NCI-H1436 treated with DMSO at 0.1 percent for 48 hours (cell line): ENCODE data around the gene PEX10.
"Not testable (repeated sequence)": the region's sequence is repeated elsewhere in the genome, so short reads cannot be mapped to it uniquely, and the experiment has no call there.

Experiments
- DNase-seq: peaks from one replicate; lab custom pipeline; 2025; lab: John Stamatoyannopoulos, UW

Gene PEX10

GRCh38 chr1:2443277-2444137 is 31.1 kb upstream of the PEX10 start:
- DNase-seq: no peak

GRCh38 chr1:2442661-2443060 is 30.3 kb upstream of the PEX10 start:
- DNase-seq: no peak

- DNase-seq: no peak
Observed at GRCh38 chr1:2441746-2442145, 29.4 kb upstream of the PEX10 start.

DNA sequence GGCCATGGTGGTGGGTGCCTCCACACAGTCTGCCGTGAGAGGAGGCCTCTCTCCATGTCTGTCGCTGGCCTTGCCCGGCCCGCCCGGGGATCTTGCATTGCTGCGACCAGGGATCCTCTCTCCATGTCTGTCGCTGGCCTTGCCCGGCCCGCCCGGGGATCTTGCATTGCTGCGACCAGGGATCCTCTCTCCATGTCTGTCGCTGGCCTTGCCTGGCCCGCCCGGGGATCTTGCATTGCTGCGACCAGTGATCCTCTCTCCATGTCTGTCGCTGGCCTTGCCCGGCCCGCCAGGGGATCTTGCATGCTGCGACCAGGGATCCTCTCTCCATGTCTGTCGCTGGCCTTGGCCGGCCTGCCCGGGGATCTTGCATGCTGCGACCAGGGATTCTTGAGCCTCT is 28.0 kb upstream of the PEX10 start:
- not testable (repeated sequence) for DNase-seq

DNA sequence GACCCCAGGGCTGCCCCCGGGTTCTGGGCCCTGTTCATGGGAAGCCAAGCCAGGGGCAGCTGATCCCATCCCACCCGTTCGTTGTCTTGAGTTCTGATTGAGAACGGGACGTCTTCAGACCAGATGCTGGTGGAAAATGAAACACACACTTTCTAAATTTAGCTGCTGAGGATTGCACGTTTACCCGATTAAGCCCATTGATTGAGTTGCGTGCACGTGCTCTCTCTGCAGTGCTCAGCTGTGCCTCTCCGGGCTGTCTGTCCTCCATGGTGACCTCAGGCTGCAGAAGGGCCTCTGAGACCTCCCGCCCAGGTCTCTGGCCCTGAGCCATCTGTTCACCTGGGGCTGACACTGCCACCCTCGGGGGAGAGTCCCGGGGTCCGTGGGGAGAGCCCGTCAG is 27.0 kb upstream of the PEX10 start:
- DNase-seq: no peak

DNA sequence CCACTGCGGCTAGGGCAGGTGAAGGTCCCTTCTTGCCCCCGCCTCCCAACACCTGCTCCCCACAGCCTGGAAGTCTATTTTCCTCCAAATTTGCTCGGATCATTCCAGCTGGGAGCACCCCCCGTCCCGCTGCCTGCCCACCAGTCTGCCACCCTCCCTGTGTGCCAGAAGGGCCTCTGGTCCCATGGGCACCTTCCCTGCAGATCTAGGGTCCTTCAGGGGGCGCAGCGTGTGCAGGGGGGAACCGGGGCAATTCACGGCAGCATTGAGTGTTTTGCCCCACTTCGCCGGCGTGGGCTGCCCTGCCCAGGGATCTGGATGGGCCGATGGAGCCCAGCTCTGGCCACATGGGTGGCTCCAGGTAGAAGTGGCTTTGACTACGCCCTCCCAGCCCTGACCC is 26.3 kb upstream of the PEX10 start:
- no peak for DNase-seq

DNA sequence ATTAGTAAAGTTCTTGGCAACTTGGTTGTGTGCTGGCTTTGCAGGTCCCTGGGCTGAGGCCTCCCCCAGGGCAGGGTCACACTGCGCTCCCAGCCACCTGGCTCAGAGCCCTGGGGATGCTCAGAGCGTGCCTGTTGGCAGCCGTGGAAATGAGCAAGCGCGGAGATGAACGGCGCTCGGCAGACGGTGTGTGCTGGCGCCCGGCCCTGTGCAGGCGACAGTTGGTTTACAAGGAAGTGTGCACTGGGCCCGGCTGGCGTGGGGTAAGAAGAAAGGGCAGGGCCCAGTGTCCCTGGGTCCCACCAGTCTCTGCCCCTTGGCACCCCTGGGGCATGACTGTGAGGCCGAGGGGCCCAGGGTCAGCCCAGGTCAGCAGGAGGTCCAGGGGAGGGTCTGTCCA is 25.7 kb upstream of the PEX10 start:
- no peak for DNase-seq

DNA sequence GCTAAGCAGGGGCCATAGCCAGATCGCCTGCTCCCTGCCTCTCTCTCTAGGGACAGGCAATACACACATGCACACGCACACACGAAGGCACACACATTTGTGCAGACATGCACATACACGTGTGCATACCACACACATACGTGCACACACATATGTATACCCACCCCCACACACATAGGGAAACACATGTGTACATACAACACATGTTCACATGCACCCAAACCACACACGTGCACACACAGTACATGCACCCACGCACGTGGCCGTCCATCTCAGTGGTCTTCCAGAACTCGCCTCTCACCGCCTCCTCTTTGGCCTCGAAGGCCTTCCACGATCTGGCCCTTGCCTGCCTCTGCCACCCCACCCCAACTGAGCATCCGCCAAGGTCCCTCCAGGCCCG is 25.3 kb upstream of the PEX10 start:
- no peak for DNase-seq

GRCh38 chr1:2436876-2437275 is 24.5 kb upstream of the PEX10 start:
- no peak for DNase-seq

GRCh38 chr1:2435746-2436355 is 23.5 kb upstream of the PEX10 start:
- no peak for DNase-seq

DNA sequence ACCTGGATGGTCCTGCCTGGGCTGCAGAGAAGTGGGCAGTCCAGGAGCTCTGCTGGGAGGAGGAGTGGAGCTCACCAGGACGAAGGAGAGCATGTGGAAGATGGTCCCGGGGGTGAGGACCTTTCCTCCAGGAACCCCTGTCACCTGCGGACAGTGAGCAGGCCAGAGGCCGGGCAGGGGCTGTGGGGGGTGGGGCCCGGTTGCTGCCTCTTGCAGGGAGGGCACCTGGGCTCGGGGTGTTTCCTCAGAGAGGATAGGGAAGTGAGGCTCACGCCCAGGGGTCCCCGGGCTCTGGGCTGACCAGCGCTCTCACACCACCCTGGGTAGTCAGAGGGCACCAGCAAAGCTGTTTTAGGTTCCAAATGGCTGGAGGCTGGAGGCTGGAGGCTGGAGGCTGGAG is 22.7 kb upstream of the PEX10 start:
- no peak for DNase-seq

DNA sequence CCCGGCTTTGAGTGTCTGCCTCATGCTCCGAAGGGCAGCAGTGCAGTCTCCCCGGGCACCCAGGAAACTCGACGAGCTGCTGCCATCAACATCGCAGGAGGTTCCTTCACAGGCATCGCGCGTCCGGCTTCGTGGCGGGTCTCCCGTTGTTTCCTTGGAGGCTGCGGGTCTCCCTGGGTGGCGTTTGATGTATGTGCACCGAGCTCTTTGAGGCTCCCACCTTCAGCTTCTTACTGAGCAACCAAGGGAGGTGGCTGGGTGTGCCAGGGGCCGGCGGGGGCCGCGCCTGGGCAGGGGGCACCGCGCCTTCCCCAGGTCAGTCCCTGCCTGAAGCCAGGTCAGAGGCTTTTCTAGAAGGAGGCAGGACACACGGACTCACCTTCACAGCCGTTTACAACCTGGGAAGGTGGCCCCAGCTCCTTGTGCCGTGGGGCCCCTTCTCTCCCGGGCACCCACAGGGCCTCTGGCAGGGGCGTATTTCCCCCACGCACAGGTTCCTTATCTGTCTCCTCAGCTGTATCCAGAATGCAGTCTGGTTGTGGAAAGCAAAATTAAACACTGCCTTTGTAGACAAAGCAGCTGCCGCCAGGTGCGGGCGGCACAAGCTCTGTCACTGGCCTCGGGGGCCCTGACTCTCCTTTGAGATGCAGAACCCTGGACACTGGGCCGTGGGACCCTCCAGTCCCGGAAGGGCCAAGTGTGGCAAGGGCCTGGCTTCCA is 21.7 kb upstream of the PEX10 start:
- DNase-seq: no peak

- DNase-seq: no peak
Observed at GRCh38 chr1:2433196-2433595, 20.8 kb upstream of the PEX10 start.

DNA sequence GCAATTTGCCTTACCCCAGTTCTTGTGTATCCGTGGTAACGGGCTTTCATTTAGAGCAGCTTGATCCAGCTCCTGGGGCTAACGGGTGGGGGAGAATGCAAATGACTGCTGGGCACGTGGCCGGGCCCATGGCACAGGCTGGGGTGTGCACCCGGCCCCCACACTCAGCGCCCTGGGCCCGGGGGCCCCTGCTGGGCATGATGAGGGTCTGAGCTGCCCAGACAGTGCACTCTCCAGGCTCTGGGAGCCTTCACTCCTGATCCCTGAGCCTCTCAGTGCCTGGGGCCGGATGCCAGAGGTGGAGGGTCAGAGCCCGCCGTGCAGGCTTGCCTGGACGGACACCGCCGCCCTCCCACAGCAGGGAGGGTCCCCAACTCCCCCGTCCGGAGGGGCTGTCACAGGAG is 20.1 kb upstream of the PEX10 start:
- no peak for DNase-seq

DNA sequence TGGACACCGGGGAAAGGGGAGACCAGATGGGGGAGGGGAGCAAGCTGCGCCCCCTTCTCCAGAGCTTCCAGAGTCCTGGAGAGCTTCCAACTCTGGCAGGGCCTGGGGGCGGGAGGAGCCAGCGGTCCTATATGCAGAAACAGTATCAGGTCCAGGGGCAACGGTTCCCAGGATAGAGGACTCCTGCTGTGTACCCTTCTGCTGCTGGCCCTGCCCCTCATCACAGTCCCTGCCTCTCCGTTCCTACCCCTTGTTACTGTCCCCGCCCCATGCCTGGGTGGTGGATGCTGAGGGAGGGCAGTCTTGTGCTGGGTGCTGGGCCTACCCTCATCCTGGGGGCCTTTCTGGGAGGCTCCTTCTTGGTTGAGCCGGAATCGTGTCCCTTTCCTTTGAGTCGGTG is 19.2 kb upstream of the PEX10 start:
- no peak for DNase-seq

DNA sequence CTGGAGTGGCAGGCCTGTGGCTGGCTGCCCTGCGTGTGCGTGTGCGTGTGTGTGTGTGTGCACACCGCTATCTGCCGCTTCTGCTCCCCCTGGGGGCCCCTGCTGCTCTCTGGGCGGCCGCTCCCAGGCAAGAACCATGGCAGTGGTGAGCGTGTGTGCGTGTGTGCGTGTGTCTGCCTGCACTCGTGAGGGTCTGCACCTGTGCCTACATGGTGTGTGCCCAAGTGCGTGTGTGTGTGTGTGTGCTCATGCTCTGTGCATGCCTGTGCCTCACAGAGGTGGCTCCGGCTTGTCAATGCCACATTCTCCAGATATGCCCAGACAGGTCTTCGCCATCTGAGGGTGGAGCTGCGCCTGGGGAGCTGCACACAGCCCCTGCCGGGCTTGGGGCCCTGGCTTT is 18.7 kb upstream of the PEX10 start:
- no peak for DNase-seq

GRCh38 chr1:2430592-2430973 is 18.2 kb upstream of the PEX10 start:
- DNase-seq: no peak

DNA sequence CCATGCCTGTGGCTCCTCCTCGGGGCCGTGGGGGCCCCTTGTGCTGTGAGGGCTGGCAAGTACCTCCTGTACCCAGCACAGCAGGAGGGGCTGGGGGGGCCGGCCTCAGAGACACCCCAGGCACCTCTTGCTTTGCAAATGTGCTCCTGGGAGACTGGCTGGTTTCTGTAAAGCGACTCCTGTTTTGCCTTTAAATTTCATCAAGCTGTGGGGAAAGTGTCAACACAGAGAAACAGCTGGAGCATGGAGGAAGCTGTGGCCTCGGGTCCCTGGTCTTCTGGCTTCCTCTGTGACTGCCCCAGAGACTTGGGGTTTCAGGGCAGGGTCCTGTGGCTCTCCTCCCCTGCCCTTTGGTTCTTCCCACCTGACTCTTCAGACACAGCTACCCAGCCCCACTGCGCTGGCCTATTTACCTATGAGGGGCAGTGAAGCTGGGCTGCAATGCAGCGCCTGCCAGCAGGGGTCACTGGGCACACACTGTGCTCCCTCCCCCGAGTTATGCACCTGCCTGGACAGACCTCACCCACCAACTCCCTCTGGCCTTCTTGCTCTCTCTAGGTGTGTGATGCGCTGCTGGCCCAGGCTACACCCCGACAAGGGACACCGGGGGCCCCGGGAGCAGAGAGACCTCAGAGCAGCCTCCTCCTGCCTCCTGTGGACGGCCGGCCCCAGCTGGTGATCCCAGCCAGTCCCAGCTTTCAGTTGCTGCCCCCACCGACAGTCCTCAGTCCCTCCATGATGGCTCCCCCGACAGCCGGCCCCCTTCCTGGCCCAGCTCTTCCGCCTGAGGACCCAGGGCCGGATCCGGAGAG is 17.6 kb upstream of the PEX10 start:
- no peak for DNase-seq

GRCh38 chr1:2428490-2428889 is 16.1 kb upstream of the PEX10 start:
- no peak for DNase-seq

- DNase-seq: no peak
Observed at GRCh38 chr1:2427976-2428375, 15.6 kb upstream of the PEX10 start.

GRCh38 chr1:2427051-2427450 is 14.7 kb upstream of the PEX10 start:
- DNase-seq: no peak

DNA sequence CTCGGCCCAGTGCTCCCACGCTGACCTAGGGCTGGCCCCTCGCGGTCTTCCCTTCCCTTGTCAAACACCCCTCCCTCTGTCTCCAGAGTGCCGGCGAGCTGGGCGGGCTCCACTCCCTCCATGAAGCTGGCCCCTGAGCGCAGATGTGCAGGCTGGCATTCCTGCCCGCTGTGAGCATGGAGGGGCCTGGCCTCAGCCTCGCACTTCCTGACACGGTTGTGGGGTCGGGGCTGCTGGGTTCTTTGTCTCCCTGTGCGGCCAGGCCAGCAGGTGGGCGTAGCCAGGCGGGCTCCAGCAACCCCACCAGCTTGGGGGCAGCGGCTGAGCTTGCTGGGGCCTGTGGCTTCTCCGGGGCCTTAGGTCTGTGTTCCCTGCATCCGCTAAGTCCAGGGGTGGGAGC is 14.2 kb upstream of the PEX10 start:
- DNase-seq: no peak
